ENCODE data around the gene ELF1. TPM values are rescaled to one million over a fixed set of nuclear protein-coding genes. Genes with fewer than 3 reads are reported as not detected.

Gene ELF1
- total and polyA plus RNA-seq, 2 donors (not counting 3 experiments of a cell fraction or from before 2014, with no cell fraction given) = 31.8 to 61.2 TPM

- intact Hi-C loops (cut with micrococcal nuclease) (loop anchor here (1.0 to 10.0 kb wide), 3 partner anchors 36 to 152 kb away; partner anchors contain the start of genes ELF1 and KBTBD6), dilution Hi-C loops (cut with MboI; ENCODE audit: extremely low pct_ligation_motif_present, low sequenced_read_pairs) (no loop called here)
- H3K9me3 ChIP-seq (replicated peaks; ENCODE audit: control insufficient read depth, insufficient read depth, low read length) = no peaks in the 10 kb centered on the region
- no peaks in the 10 kb centered on the region for H3K9me1 ChIP-seq (replicated peaks; ENCODE audit: control insufficient read depth, extremely low read depth, insufficient read depth, low read length)
- H3K79me2 ChIP-seq (ENCODE audit: control insufficient read depth, insufficient read depth, low read length) = peaks cover 75% of the 10 kb centered on the region
- POLR2A ChIA-PET = no interaction called here
- TF ChIP-seq CTCF (IDR thresholded peaks at IDR 0.05; ENCODE audit: extremely low read depth in 1 of 2, insufficient read depth in 1 of 2, low read depth in 1 of 2, low read length in 2 of 2) = no peak
- peak; percentile 61 for TF ChIP-seq POLR2AphosphoS5 (IDR thresholded peaks at IDR 0.05; ENCODE audit: insufficient read depth, low read depth, low read length)
- TF ChIP-seq EZH2 (IDR thresholded peaks at IDR 0.05; ENCODE audit: borderline replicate concordance, low read depth, low read length, severe bottlenecking) = no peak
- no peak for TF ChIP-seq MYC (IDR thresholded peaks at IDR 0.05; ENCODE audit: low read depth, low read length)
- TF ChIP-seq FOS (IDR thresholded peaks at IDR 0.05; ENCODE audit: borderline replicate concordance, insufficient read depth, low read length) = peak; percentile 36
- TF ChIP-seq JUN (IDR thresholded peaks at IDR 0.05; ENCODE audit: borderline replicate concordance, insufficient read depth, insufficient read length, low read depth) = peak; percentile 67
- peak; percentile 59 for TF ChIP-seq GATA2 (IDR thresholded peaks at IDR 0.05; ENCODE audit: insufficient read depth, insufficient read length, low read depth, low read length)
- peak; percentile 69 for TF ChIP-seq POLR2A (IDR thresholded peaks at IDR 0.05; ENCODE audit: low read depth, low read length)
- no TSS peak for BruUV-seq (replicated peaks)
- H4K20me1 ChIP-seq (replicated peaks; ENCODE audit: control insufficient read depth, extremely low read depth, insufficient read depth, low read length) = no peaks in the 10 kb centered on the region
- H3K36me3 ChIP-seq (ENCODE audit: control insufficient read depth in 2 of 2, extremely low read depth in 1 of 2, insufficient read depth in 2 of 2, low read length in 2 of 2) = no peaks in the 10 kb centered on the region
- DNase-seq (ENCODE audit: low read depth, low spot score) (peak; percentile 95), FAIRE-seq (peak; percentile 60)
- peak overlapping the region; percentile 99 for H3K27ac ChIP-seq (ENCODE audit: insufficient read depth, low read depth, low read length)
- CTCF ChIA-PET = interaction anchor here (1.0 to 1.1 kb wide), 2 partner anchors 9 to 73 kb away, joined by 3 read pairs; no protein-coding TSS in a partner anchor
- no peaks in the 10 kb centered on the region for H3K27me3 ChIP-seq (ENCODE audit: control insufficient read depth in 2 of 2, insufficient read depth in 2 of 2, low read length in 2 of 2)
- peak overlapping the region; percentile 100 for H3K9ac ChIP-seq (replicated peaks; ENCODE audit: extremely low read depth, insufficient read depth, low read length)
- H3K4me3 ChIP-seq (replicated peaks in 1 of 3; ENCODE audit: insufficient read depth in 1 of 3, low read depth in 1 of 3, low read length in 3 of 3) = peak overlapping the region; percentile 51 to 97 (median 91)
- no peak overlapping the region for H2AFZ ChIP-seq (ENCODE audit: low read depth, low read length)
- peak overlapping the region; percentile 100 for H3K4me2 ChIP-seq (ENCODE audit: insufficient read depth, low read length)
- peaks cover 69% of the 10 kb centered on the region for H3K4me1 ChIP-seq (ENCODE audit: control insufficient read depth, extremely low read depth, insufficient read depth, low read length)
Measured at GRCh38 chr13:40982772-40983171, 36.3 kb downstream of the ELF1 start.
